ENCODE measurements around the gene ZNF276. TPM values are rescaled to one million over a fixed set of nuclear protein-coding genes. Genes with fewer than 3 reads are reported as not detected.

Gene ZNF276
- total RNA-seq, 2 donors from 2014 or later: 25.0 to 34.1 TPM

GRCh38 chr16:89721546-89722391 is 432 bp downstream of the ZNF276 start:
- no peak for ATAC-seq (ENCODE audit: insufficient number of reproducible peaks, low FRiP score, low read depth)
- Histone ChIP-seq H3K36me3 (peaks cover 22% of the 10 kb centered on the region), H3K4me1 (ENCODE audit: control insufficient read depth in 1 of 2, low read depth in 2 of 2) (peaks cover 19 to 35% of the 10 kb centered on the region in 2 donors), H3K27ac (peak overlapping the region; percentile 90 to 95), H3K27me3 (replicated peaks; ENCODE audit: insufficient read depth) (no peaks in the 10 kb centered on the region), H3K4me3 (peak overlapping the region; percentile 96), H3K9me3 (no peaks in the 10 kb centered on the region)
- no peak for TF ChIP-seq CTCF (IDR thresholded peaks at IDR 0.05)
- DNase-seq (ENCODE audit: low spot score): no peak

- TF ChIP-seq CTCF (IDR thresholded peaks at IDR 0.05): no peak
- no peaks in the 10 kb centered on the region for H3K27me3 ChIP-seq (replicated peaks; ENCODE audit: insufficient read depth)
- H3K4me1 ChIP-seq (ENCODE audit: control insufficient read depth in 1 of 2, low read depth in 2 of 2): peaks cover 19 to 35% of the 10 kb centered on the region in 2 donors
- H3K9me3 ChIP-seq: no peaks in the 10 kb centered on the region
- H3K36me3 ChIP-seq: peaks cover 27% of the 10 kb centered on the region
- ATAC-seq (ENCODE audit: insufficient number of reproducible peaks, low FRiP score, low read depth) (no peak), DNase-seq (ENCODE audit: low spot score) (no peak)
- peak overlapping the region; percentile 90 to 95 for H3K27ac ChIP-seq
- peak overlapping the region; percentile 96 for H3K4me3 ChIP-seq
These were observed 1.3 kb downstream of the ZNF276 start for GRCh38 chr16:89722392-89723278.

DNA sequence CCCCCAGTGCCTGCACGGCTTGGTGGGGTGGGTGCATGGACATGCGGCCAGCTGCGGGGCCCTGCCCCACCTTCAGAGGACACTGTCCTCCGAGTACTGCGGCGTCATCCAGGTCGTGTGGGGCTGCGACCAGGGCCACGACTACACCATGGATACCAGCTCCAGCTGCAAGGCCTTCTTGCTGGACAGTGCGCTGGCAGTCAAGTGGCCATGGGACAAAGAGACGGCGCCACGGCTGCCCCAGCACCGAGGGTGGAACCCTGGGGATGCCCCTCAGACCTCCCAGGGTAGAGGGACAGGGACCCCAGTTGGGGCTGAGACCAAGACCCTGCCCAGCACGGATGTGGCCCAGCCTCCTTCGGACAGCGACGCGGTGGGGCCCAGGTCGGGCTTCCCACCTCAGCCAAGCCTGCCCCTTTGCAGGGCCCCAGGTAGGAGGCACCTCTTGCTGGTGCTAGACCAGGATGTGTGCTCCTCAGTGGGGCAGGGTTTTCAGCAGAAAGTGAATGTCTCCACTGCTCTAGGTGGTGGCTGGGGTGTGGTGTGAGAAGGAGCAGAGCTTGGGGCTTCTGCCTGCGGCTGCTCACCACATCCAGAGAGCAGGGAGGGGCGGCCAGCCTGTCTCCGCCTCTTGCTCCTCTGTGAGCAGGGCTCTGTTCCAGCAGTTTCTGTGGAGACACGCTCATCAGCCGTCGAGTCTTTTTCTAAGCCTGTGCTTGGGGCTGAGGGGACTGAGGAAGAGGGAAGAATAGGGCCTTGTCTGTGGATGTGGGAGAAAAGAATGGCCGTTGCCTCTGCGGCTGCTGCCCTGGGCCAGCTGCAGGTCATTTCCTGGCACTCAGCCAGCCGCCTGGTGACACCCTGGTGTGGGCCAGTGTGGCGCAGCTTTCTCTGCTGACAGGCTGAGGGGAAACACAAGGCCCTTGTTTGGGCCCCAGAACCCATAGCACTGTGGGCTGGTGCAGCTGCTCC is 2.2 kb downstream of the ZNF276 start:
- Histone ChIP-seq H3K9me3 (no peaks in the 10 kb centered on the region), H3K27ac (no peak overlapping the region), H3K36me3 (peaks cover 30% of the 10 kb centered on the region), H3K4me3 (peak overlapping the region; percentile 96), H3K4me1 (ENCODE audit: control insufficient read depth in 1 of 2, low read depth in 2 of 2) (peaks cover 19 to 35% of the 10 kb centered on the region in 2 donors), H3K27me3 (replicated peaks; ENCODE audit: insufficient read depth) (no peaks in the 10 kb centered on the region)
- TF ChIP-seq CTCF (IDR thresholded peaks at IDR 0.05): no peak
- DNase-seq (ENCODE audit: low spot score): no peak
- no peak for ATAC-seq (ENCODE audit: insufficient number of reproducible peaks, low FRiP score, low read depth)

DNA sequence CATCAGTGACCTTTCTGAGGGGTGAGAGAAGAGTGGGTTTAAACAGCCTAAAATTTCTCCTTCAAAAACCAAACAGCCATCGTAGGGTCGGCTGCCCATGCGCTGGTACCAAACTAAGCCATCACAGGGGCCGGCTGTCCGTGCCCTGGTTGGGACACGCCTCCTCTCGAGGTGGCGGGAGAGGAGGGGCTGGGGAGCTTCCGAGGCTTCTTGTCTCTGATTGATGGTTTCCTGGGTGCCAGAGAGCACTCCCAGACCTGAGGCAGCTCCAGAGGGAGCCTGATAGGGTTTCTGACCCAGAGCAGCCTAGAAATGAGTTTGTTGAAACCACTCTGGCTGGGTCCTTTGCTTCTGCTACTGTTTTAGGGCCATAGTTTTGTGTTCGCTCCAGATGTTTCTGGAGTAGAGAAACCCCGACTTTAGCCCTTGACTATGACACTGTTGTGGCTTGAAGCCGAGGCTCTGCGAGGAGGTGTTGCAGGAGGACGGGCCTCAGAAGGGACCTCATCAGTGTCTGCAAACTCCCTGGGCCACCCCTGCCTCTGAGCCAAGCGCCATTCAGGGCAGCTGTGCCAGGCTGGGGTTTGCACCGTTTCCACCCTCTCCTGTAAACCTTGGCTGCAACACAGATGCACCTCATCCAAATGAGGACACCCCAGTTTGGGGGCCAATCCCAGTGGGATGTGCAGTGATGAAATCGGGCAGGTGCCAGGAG is 6.2 kb downstream of the ZNF276 start:
- Histone ChIP-seq H3K27me3 (replicated peaks; ENCODE audit: insufficient read depth) (no peaks in the 10 kb centered on the region), H3K36me3 (peaks cover 56% of the 10 kb centered on the region)

More for the DNA sequence above, 6.2 kb downstream of the ZNF276 start:
- Histone ChIP-seq H3K27ac (no peak overlapping the region), H3K4me3 (no peak overlapping the region), H3K9me3 (no peaks in the 10 kb centered on the region), H3K4me1 (ENCODE audit: control insufficient read depth in 1 of 2, low read depth in 2 of 2) (peaks cover 11 to 19% of the 10 kb centered on the region in 2 donors)
- TF ChIP-seq CTCF (IDR thresholded peaks at IDR 0.05): no peak
- ATAC-seq (ENCODE audit: insufficient number of reproducible peaks, low FRiP score, low read depth) (no peak), DNase-seq (ENCODE audit: low spot score) (no peak)
